HG03280 (cell line): ENCODE results near the gene LAMTOR1.
A peak's percentile ranks its signal among the peaks of the same experiment; 100 is the strongest.
"Not testable (repeated sequence)": the region's sequence is repeated elsewhere in the genome, so short reads cannot be mapped to it uniquely, and the experiment has no call there.

Experiments
- ATAC-seq: cut with Tn5 transposase; IDR thresholded peaks from one replicate; pipeline ENCODE4 v1.9.1; 2021; ENCODE audit warnings: mild to moderate bottlenecking, moderate library complexity; ENCODE audit not compliant: unreplicated experiment

Gene LAMTOR1

GRCh38 chr11:72102946-72103753 lies at the start of gene LAMTOR1:
TSS of gene LAMTOR1 (minus strand) at chr11:72103297. CDS start at chr11:72103224, 73 bp downstream.
- peak; percentile 92 for ATAC-seq

DNA sequence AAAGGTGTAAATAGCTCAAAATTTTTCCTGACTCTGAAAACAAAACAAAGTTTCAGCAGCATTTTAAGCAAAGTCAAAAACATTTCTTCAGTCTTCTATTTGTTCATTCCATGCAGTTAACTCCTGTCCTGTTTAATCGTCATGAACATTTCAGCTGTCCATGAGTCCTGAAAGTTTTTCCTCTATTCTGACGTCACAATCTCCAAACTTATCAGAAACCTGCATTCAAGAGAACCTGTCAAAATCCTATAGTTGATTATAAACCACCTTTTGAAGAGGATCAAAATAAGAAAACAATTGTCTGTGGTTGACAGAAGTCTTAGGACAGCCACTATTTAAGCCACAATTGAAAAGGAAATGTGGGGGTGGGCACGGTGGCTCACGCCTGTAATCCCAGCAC lies 47.8 kb upstream of the LAMTOR1 start:
- ATAC-seq = no peak

- no peak for ATAC-seq
Observed at GRCh38 chr11:72146625-72147024, 43.5 kb upstream of the LAMTOR1 start.

GRCh38 chr11:72144807-72145565 lies 41.9 kb upstream of the LAMTOR1 start:
- ATAC-seq = no peak

DNA sequence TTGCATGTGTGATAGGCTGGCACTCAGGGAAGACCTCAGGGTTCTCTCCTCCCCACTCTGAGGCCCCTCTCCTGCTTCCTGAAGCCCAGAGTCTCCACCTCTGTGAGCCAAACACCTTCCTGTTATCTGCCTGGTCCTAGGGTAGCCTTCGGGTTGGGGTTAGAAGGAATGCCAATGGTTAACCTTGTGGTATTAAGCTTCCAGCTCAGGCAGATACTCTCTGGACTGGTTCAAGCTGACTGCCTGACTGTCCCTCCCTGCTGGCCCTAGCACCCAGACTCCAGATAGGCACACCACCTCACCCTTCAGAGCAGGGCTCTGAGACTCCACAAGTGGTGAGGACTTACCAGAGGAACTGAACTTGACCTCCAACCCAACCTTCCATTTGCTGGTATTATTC lies 39.4 kb upstream of the LAMTOR1 start:
- ATAC-seq = not testable (repeated sequence)

DNA sequence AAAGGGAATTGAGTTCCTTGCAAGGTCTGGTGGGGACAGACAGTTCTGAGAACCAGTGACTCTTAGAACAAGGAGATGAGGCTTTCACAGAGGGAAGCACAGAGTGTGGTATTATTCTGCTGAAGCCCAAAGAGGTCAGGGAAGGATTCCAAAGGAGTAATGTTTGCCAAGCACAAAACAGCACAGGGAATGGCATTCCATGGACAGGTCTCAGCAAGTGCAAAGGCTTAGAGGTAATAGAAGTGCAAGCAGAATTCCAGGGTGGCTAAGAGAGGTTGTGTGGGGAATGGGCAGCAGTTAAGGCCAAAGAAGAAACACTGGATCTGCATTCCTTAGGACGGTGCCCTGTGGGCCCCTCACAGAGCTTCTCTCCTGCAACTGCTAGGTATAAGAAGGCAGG lies 39.0 kb upstream of the LAMTOR1 start:
- ATAC-seq = not testable (repeated sequence)

DNA sequence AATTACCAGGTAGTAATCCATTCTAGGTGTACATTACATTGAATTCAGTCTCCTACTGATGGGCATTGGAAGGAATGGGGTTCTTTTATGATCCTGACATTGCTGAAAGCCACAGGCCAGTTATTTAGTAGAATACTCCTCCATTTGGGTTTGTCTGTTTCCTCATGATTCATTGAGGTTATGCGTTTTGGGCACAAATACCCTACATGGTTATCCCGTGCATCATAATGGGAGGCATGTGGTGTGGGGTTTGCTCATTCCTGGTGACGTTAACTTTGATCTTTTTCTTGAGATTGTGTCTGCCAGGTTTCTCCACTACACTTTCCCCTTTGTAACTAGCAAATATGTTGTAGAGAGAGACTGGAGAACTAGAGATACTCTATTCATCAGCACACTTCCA lies 38.0 kb upstream of the LAMTOR1 start:
- ATAC-seq = no peak

- ATAC-seq = no peak
Observed at GRCh38 chr11:72140661-72141060, 37.6 kb upstream of the LAMTOR1 start.

DNA sequence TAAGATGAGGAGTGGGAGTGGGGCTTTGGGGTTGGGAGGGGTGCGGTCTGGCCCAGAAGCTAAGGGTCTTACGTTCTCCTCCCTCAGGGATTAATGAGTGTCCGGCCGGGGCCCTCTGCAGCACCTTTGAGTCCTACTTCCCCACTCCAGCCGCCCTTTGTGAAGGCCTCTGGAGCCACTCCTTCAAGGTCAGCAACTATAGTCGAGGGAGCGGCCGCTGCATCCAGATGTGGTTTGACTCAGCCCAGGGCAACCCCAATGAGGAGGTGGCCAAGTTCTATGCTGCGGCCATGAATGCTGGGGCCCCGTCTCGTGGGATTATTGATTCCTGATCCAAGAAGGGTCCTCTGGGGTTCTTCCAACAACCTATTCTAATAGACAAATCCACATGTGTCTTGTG lies 36.4 kb upstream of the LAMTOR1 start:
- no peak for ATAC-seq

- no peak for ATAC-seq
Observed at GRCh38 chr11:72138821-72139390, 35.8 kb upstream of the LAMTOR1 start.

DNA sequence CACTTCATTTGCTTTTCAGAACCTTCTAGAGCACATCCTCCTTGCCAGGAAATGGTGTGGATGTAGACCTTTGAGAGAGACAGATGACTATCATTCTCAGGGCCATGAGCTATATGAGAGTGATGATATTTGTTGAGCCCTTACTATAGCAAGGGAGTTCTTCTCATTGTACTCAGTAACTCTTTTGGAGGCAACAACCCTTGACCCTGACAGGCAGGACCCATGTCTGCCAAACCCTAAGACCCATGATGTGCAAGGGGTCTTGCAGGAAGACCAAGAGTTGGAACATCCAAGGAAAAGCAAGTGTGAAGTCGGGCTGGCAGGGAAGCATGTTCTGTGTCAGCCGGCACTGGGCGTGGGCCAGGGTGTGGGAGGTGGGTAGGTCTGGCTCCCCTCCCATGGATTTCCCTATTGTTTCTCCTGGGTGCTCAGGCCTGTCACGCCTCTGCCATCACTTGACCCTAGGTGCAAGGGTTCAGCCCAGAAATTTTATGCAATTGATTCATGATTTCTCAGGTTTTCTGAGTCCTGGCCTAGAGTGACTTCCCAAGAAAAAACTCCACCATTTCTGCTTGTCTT lies 33.7 kb upstream of the LAMTOR1 start:
- no peak for ATAC-seq

GRCh38 chr11:72135891-72136683 lies 33.0 kb upstream of the LAMTOR1 start:
- no peak for ATAC-seq

DNA sequence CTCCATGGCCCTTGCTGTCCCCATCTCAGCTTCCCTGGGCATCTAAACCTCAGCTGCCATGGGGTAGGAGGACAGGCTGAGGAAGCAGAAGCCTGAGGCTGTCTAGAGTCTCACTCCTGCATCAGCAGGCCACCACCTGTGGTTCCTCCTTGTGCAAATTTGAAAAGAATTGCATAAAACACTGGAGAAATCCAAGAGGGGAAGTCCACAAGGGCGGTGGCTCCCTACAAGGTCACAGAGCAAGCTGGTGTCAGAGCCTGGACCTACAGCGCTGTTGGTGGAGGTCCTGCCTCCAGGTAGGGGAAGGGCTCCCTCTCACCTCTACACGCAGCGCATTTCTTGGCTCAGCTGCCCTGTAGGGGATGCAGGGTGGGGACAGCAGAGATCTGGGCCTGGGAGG lies 32.4 kb upstream of the LAMTOR1 start, which contains the start of gene FOLR3:
TSS of gene FOLR3 (plus strand) at position 253 of the 400 bp plus-strand sequence. CDS start 228 bp downstream, outside the sequence.
- not testable (repeated sequence) for ATAC-seq

GRCh38 chr11:72132646-72133045 lies 29.5 kb upstream of the LAMTOR1 start:
- no peak for ATAC-seq

GRCh38 chr11:72129381-72129780 lies 26.3 kb upstream of the LAMTOR1 start:
- no peak for ATAC-seq

GRCh38 chr11:72127923-72128322 lies 24.8 kb upstream of the LAMTOR1 start:
- no peak for ATAC-seq

DNA sequence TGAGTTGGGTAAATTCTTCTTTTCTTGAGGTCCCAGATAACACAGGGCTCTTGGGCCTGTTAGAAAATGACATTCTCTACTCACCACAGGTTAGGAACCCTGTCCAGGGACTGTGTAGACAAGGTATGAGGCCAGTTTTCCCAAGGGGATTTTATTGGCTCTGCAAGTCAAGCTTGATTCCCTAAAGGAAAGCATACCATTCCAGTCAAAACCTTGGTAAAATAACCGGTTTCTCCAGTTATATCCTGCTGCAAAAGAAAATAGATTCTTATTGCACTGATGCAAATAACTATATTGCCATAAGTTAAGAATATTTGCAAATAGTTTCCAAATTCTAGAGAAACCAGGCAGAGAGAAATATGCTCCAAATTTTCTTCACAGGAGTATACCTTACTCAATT lies 22.9 kb upstream of the LAMTOR1 start:
- no peak for ATAC-seq

- ATAC-seq = no peak
Observed at GRCh38 chr11:72124046-72124445, 20.9 kb upstream of the LAMTOR1 start.

DNA sequence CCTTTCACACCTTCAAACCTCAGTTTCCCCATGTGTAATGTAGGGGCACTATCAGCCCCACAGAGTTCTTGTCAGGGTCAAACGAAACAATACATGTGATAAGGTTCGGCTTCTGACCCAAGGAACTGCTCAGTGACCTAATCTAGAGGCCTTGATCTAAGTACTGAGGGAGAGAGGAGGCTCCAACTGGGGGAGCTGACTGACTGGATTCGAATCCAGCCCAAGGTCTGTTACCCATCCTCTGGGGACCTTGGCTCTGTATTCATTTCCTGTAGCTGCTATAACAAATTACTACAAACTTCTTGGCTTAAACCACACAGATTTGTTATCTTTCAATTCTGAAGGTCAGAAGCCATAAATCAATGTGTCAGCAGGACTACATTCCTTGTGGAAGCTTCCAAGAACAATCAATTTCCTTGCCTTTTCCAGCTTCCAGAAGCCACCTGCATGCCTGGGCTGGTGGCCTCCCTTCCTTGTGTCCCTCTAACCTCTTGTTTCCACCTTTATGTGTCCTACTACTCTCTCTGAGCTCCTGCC lies 20.1 kb upstream of the LAMTOR1 start:
- ATAC-seq = no peak

GRCh38 chr11:72122607-72123006 lies 19.5 kb upstream of the LAMTOR1 start:
- ATAC-seq = no peak
